Lung (tissue), 12 donors: ENCODE results near the gene SLC16A13. TPM values are rescaled to one million over a fixed set of nuclear protein-coding genes. Genes with fewer than 3 reads are reported as not detected.

ENCODE experiments used
- ATAC-seq: fragments of 200-7000 bp; cut with Tn5 transposase; one replicate; pipeline ENCODE4 v1.9.1; 2020; ENCODE audit warnings: moderate number of reproducible peaks; ENCODE audit not compliant: insufficient read depth, low FRiP score
- DNase-seq, 3 donors: peaks; one replicate each; pipeline ENCODE4 v3.0.0-alpha.2; 2013 to 2017
- H3K27ac ChIP-seq, 2 donors: one replicate each; pipeline ENCODE4 v1.5.1; 2013; ENCODE audit warnings: mild to moderate bottlenecking in 2 of 2, moderate library complexity in 2 of 2, control low read depth in 1 of 2, inconsistent platforms in 1 of 2, low read depth in 1 of 2, low read length in 1 of 2
- H3K27me3 ChIP-seq, 3 donors: one replicate each; pipeline ENCODE4 v1.5.1; 2013; ENCODE audit warnings: low read length in 2 of 3; ENCODE audit not compliant: control insufficient read depth in 3 of 3, insufficient read depth in 3 of 3
- H3K36me3 ChIP-seq, 4 donors: one replicate each; pipeline ENCODE4 v1.5.1; 2013; ENCODE audit warnings: low read length in 4 of 4, mild to moderate bottlenecking in 1 of 4, moderate library complexity in 1 of 4; ENCODE audit not compliant: control insufficient read depth in 4 of 4, insufficient read depth in 4 of 4
- H3K4me1 ChIP-seq, 5 donors: one replicate each; pipeline ENCODE4 v1.5.1; 2013; ENCODE audit warnings: low read length in 5 of 5, mild to moderate bottlenecking in 2 of 5, moderate library complexity in 1 of 5; ENCODE audit not compliant: control insufficient read depth in 5 of 5, insufficient read depth in 5 of 5
- H3K4me3 ChIP-seq: one replicate; pipeline ENCODE4 v1.5.1; 2013; ENCODE audit warnings: mild to moderate bottlenecking, control low read depth, moderate library complexity
- H3K9ac ChIP-seq, 2 donors: one replicate each; pipeline ENCODE4 v1.5.1; 2013; ENCODE audit warnings: low read length in 2 of 2, control low read depth in 1 of 2; ENCODE audit not compliant: insufficient read depth in 1 of 2
- H3K9me3 ChIP-seq, 4 donors: one replicate each; pipeline ENCODE4 v1.5.1; 2013; ENCODE audit warnings: low read length in 3 of 4, mild to moderate bottlenecking in 1 of 4, moderate library complexity in 1 of 4; ENCODE audit not compliant: control insufficient read depth in 4 of 4, insufficient read depth in 3 of 4
- WGBS, 2 donors: extraction: QIAGEN DNeasy Blood & Tissue Kit; methylation state at CpG; one replicate each; pipeline ENCODE4 v1.1.7; 2013; 5-methylcytosine and 5-hydroxymethylcytosine counted together
- polyA plus RNA-seq, 2 donors: library from polyadenylated mRNA; stranded (reverse); fragments of 200-250 nt; gene quantifications; one replicate each; pipeline ENCODE4 v1.2.1, GENCODE V29; 2013
- total RNA-seq, 2 donors: library from RNA; depleted of rRNA in 1 of 2; stranded (reverse); fragments of >200 nt in 1 of 2; gene quantifications; one replicate each; pipeline ENCODE4 v1.2.1, GENCODE V29; 2014 to 2021
- TF ChIP-seq, protein P1 (sequence below): IDR thresholded peaks from 2 replicates; pipeline ENCODE4 v1.5.1; 2012; ENCODE audit warnings: mild to moderate bottlenecking; ENCODE audit errors: control extremely low read depth, extremely low read depth
- donor health status: control.
- donor health status: control.
- donor health status: Bipolar disorder and iron deficiency.
- donor health status: healthy.
- donor health status: DM: yes; HTN: yes; CAD: no.

The SLC16A13 gene
- total and polyA plus RNA-seq, 4 donors, result 1.3 to 23.6 (median 6.3) TPM

- Histone ChIP-seq H3K27ac (peak within 1 kb of the TSS; percentile 86 to 88), H3K4me1 (peaks cover 0 to 42% (median 8%) of the 10 kb centered on the region in 5 donors), H3K36me3 (peaks cover 0 to 6% (median 0%) of the 10 kb centered on the region in 4 donors), H3K4me3 (peak within 1 kb of the TSS; percentile 55), H3K27me3 (peaks cover 0 to 18% (median 17%) of the 10 kb centered on the region in 3 donors), H3K9ac (peak within 1 kb of the TSS in 1 of 2 donors; percentile 68), H3K9me3 (no peaks in the 10 kb centered on the region)
- TF ChIP-seq, protein P1, sequence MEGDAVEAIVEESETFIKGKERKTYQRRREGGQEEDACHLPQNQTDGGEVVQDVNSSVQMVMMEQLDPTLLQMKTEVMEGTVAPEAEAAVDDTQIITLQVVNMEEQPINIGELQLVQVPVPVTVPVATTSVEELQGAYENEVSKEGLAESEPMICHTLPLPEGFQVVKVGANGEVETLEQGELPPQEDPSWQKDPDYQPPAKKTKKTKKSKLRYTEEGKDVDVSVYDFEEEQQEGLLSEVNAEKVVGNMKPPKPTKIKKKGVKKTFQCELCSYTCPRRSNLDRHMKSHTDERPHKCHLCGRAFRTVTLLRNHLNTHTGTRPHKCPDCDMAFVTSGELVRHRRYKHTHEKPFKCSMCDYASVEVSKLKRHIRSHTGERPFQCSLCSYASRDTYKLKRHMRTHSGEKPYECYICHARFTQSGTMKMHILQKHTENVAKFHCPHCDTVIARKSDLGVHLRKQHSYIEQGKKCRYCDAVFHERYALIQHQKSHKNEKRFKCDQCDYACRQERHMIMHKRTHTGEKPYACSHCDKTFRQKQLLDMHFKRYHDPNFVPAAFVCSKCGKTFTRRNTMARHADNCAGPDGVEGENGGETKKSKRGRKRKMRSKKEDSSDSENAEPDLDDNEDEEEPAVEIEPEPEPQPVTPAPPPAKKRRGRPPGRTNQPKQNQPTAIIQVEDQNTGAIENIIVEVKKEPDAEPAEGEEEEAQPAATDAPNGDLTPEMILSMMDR, result no peak
- ATAC-seq (no peak), DNase-seq (no peak)
- WGBS, 2 donors, result 9 to 11% methylated on average over 46 to 47 of the region's 47 CpGs
These were observed 12.8 kb upstream of the SLC16A13 start, which contains the start of gene BCL6B for GRCh38 chr17:7022781-7023571. Gene BCL6B, plus strand, starts transcription at chr17:7023050. Its CDS starts 622 bp downstream, at chr17:7023672.

DNA sequence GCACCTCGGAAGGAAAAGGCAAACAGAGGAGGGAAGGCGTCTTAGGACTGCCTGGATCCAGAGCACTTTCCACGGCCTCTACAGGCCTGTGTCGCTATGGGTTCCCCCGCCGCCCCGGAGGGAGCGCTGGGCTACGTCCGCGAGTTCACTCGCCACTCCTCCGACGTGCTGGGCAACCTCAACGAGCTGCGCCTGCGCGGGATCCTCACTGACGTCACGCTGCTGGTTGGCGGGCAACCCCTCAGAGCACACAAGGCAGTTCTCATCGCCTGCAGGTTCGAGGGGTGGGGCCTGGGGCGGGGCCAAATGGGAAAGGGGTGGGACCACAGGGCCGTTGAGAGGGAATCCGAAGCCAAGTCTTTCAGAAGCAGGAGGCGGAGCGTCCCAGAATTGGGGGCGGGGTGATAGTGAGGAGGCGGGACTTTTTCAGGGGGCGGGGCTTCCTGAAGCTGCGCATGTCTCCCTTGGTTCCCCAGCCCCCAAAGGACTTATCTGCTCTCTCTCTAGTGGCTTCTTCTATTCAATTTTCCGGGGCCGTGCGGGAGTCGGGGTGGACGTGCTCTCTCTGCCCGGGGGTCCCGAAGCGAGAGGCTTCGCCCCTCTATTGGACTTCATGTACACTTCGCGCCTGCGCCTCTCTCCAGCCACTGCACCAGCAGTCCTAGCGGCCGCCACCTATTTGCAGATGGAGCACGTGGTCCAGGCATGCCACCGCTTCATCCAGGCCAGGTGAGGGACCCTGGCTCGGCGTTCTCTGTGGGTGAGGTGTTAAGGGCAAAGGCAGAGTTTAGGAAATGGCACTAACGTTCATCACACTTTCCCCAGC, 12.0 kb upstream of the SLC16A13 start:
- peaks cover 0 to 18% (median 17%) of the 10 kb centered on the region in 3 donors for H3K27me3 ChIP-seq
- no peaks in the 10 kb centered on the region for H3K9me3 ChIP-seq
- DNase-seq, result peak; percentile 80 to 89 (median 83)
- peaks cover 0 to 35% (median 5%) of the 10 kb centered on the region in 5 donors for H3K4me1 ChIP-seq
- H3K4me3 ChIP-seq, result peak overlapping the region; percentile 55
- peaks cover 0 to 6% (median 0%) of the 10 kb centered on the region in 4 donors for H3K36me3 ChIP-seq
- WGBS, 2 donors, result 29 to 32% methylated on average over 49 to 51 of the region's 51 CpGs
- ATAC-seq, result peak; percentile 52
- peak overlapping the region in 1 of 2 donors; percentile 68 for H3K9ac ChIP-seq
- H3K27ac ChIP-seq, result peak overlapping the region; percentile 86 to 88
- TF ChIP-seq, protein P1, result no peak

DNA sequence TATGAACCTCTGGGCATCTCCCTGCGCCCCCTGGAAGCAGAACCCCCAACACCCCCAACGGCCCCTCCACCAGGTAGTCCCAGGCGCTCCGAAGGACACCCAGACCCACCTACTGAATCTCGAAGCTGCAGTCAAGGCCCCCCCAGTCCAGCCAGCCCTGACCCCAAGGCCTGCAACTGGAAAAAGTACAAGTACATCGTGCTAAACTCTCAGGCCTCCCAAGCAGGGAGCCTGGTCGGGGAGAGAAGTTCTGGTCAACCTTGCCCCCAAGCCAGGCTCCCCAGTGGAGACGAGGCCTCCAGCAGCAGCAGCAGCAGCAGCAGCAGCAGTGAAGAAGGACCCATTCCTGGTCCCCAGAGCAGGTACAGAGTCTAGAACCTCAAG, 11.4 kb upstream of the SLC16A13 start:
- H3K27ac ChIP-seq, result no peak overlapping the region
- no peak for ATAC-seq
- H3K9ac ChIP-seq, result no peak overlapping the region
- peaks cover 0 to 6% (median 0%) of the 10 kb centered on the region in 4 donors for H3K36me3 ChIP-seq
- H3K27me3 ChIP-seq, result peaks cover 0 to 18% (median 17%) of the 10 kb centered on the region in 3 donors
- TF ChIP-seq, protein P1, result no peak
- no peaks in the 10 kb centered on the region for H3K9me3 ChIP-seq
- H3K4me1 ChIP-seq, result peaks cover 0 to 30% (median 6%) of the 10 kb centered on the region in 5 donors
- WGBS, 2 donors, result 73 to 79% methylated on average over 8 of the region's 8 CpGs
- DNase-seq, result no peak
- peak overlapping the region; percentile 51 for H3K4me3 ChIP-seq
